Mesendoderm (in vitro differentiated cells): Measurements from ENCODE around the gene LRRC8B.

Experiments
- DNase-seq: peaks from one replicate; pipeline ENCODE4 v3.0.0; 2013
- H2AK5ac ChIP-seq: 2 replicates; pipeline ENCODE4 v1.6.1; 2013; ENCODE audit warnings: low read length, inconsistent platforms
- H2BK120ac ChIP-seq: 2 replicates; pipeline ENCODE4 v1.6.1; 2013; ENCODE audit warnings: low read depth, mild to moderate bottlenecking, low read length, moderate library complexity, mixed read lengths
- H2BK15ac ChIP-seq: replicated peaks from 2 replicates; pipeline ENCODE4 v1.6.1; 2013; ENCODE audit warnings: low read depth, mild to moderate bottlenecking, moderate library complexity
- H2BK5ac ChIP-seq: 2 replicates; pipeline ENCODE4 v1.6.1; 2013; ENCODE audit warnings: low read length, inconsistent platforms
- H3K18ac ChIP-seq: 2 replicates; pipeline ENCODE4 v1.6.1; 2013; ENCODE audit warnings: mild to moderate bottlenecking, low read length, mixed read lengths
- H3K23ac ChIP-seq: one replicate; pipeline ENCODE4 v1.6.1; 2013; ENCODE audit warnings: low read length
- H3K27ac ChIP-seq: 2 replicates; pipeline ENCODE4 v1.5.1; 2013; ENCODE audit warnings: low read depth, mild to moderate bottlenecking, inconsistent platforms, low read length, moderate library complexity
- H3K27me3 ChIP-seq: 2 replicates; pipeline ENCODE4 v1.6.1; 2013; ENCODE audit warnings: low read length, control low read depth, mild to moderate bottlenecking, inconsistent platforms; ENCODE audit not compliant: insufficient read depth, poor library complexity
- H3K36me3 ChIP-seq: 2 replicates; pipeline ENCODE4 v1.6.1; 2013; ENCODE audit warnings: low read length, inconsistent platforms; ENCODE audit not compliant: control insufficient read depth, insufficient read depth
- H3K4ac ChIP-seq: one replicate; pipeline ENCODE4 v1.6.1; 2013; ENCODE audit warnings: low read depth, mild to moderate bottlenecking, low read length, moderate library complexity
- H3K4me1 ChIP-seq: 2 replicates; pipeline ENCODE4 v1.6.1; 2013; ENCODE audit warnings: low read depth, low read length, inconsistent platforms; ENCODE audit not compliant: control insufficient read depth
- H3K4me2 ChIP-seq: 2 replicates; pipeline ENCODE4 v1.6.1; 2013; ENCODE audit warnings: low read length
- H3K4me3 ChIP-seq: 2 replicates; pipeline ENCODE4 v1.5.1; 2013; ENCODE audit warnings: mild to moderate bottlenecking, low read length
- H3K56ac ChIP-seq: one replicate; pipeline ENCODE4 v1.6.1; 2013; ENCODE audit warnings: low read length
- H3K79me1 ChIP-seq: 2 replicates; pipeline ENCODE4 v1.6.1; 2013; ENCODE audit warnings: low read length, inconsistent platforms
- H3K79me2 ChIP-seq: 2 replicates; pipeline ENCODE4 v1.6.1; 2013; ENCODE audit warnings: mild to moderate bottlenecking, low read length; ENCODE audit not compliant: control insufficient read depth, insufficient read depth
- H3K9ac ChIP-seq: 2 replicates; pipeline ENCODE4 v1.6.1; 2013; ENCODE audit warnings: low read length, inconsistent platforms
- H4K5ac ChIP-seq: one replicate; pipeline ENCODE4 v1.6.1; 2013; ENCODE audit warnings: low read length
- H4K8ac ChIP-seq: one replicate; pipeline ENCODE4 v1.6.1; 2013; ENCODE audit warnings: low read depth, mild to moderate bottlenecking, control low read depth, low read length, moderate library complexity
- WGBS: extraction: QIAGEN DNeasy Blood & Tissue Kit; methylation state at CpG from one replicate; pipeline ENCODE4 v1.1.7; 2013; ENCODE audit warnings: low lambda C conversion rate, missing lambda C conversion rate; ENCODE audit not compliant: insufficient coverage; ENCODE audit errors: extremely low coverage; 5-methylcytosine and 5-hydroxymethylcytosine counted together

LRRC8B gene

GRCh38 chr1:89598450-89599331 lies 74.1 kb downstream of the LRRC8B start:
- H3K4ac ChIP-seq = no peak overlapping the region
- H3K79me2 ChIP-seq = no peaks in the 10 kb centered on the region
- H3K4me1 ChIP-seq = no peaks in the 10 kb centered on the region
- no peak overlapping the region for H3K18ac ChIP-seq
- no peak overlapping the region for H3K4me2 ChIP-seq
- no peak overlapping the region for H3K56ac ChIP-seq
- no CpG with 5 or more reads among the region's 5 CpGs for WGBS
- H4K8ac ChIP-seq = no peak overlapping the region
- H2AK5ac ChIP-seq = no peak overlapping the region
- H2BK5ac ChIP-seq = no peak overlapping the region
- H3K9ac ChIP-seq = no peak overlapping the region
- H3K4me3 ChIP-seq = no peak overlapping the region
- H3K23ac ChIP-seq = no peak overlapping the region
- peak; percentile 63 for DNase-seq
- H3K79me1 ChIP-seq = no peaks in the 10 kb centered on the region
- no peaks in the 10 kb centered on the region for H3K36me3 ChIP-seq
- no peak overlapping the region for H3K27ac ChIP-seq
- H4K5ac ChIP-seq = no peak overlapping the region
- H3K27me3 ChIP-seq = no peaks in the 10 kb centered on the region
- no peak overlapping the region for H2BK120ac ChIP-seq
- no peak overlapping the region for H2BK15ac ChIP-seq

- WGBS = no CpG with 5 or more reads among the region's 2 CpGs
- no peaks in the 10 kb centered on the region for H3K79me1 ChIP-seq
- no peak overlapping the region for H4K8ac ChIP-seq
- H2BK15ac ChIP-seq = peak overlapping the region; percentile 59
- no peak overlapping the region for H4K5ac ChIP-seq
- no peak overlapping the region for H3K27ac ChIP-seq
- H3K18ac ChIP-seq = no peak overlapping the region
- no peak overlapping the region for H3K23ac ChIP-seq
- peak overlapping the region; percentile 1 for H3K9ac ChIP-seq
- H3K27me3 ChIP-seq = no peaks in the 10 kb centered on the region
- DNase-seq = no peak
- no peak overlapping the region for H3K4ac ChIP-seq
- H2BK120ac ChIP-seq = no peak overlapping the region
- H2AK5ac ChIP-seq = no peak overlapping the region
- H3K4me1 ChIP-seq = no peaks in the 10 kb centered on the region
- H2BK5ac ChIP-seq = no peak overlapping the region
- no peaks in the 10 kb centered on the region for H3K79me2 ChIP-seq
- H3K4me3 ChIP-seq = no peak overlapping the region
- no peak overlapping the region for H3K56ac ChIP-seq
- no peak overlapping the region for H3K4me2 ChIP-seq
- H3K36me3 ChIP-seq = no peaks in the 10 kb centered on the region
Observed at GRCh38 chr1:89599332-89599630, 74.7 kb downstream of the LRRC8B start.

- Histone ChIP-seq H4K8ac (no peak overlapping the region), H3K18ac (no peak overlapping the region), H3K79me1 (no peaks in the 10 kb centered on the region), H3K79me2 (no peaks in the 10 kb centered on the region), H3K27me3 (no peaks in the 10 kb centered on the region), H3K4me1 (no peaks in the 10 kb centered on the region), H3K9ac (no peak overlapping the region), H2AK5ac (no peak overlapping the region), H3K36me3 (no peaks in the 10 kb centered on the region), H2BK120ac (no peak overlapping the region), H2BK15ac (no peak overlapping the region), H3K56ac (no peak overlapping the region), H3K27ac (no peak overlapping the region), H3K4ac (no peak overlapping the region), H2BK5ac (no peak overlapping the region), H3K23ac (no peak overlapping the region), H3K4me3 (no peak overlapping the region), H3K4me2 (no peak overlapping the region), H4K5ac (no peak overlapping the region)
- no peak for DNase-seq
- no CpG with 5 or more reads among the region's 3 CpGs for WGBS
Observed at GRCh38 chr1:89600451-89601224, 76.0 kb downstream of the LRRC8B start.

GRCh38 chr1:89602871-89603404 lies 78.3 kb downstream of the LRRC8B start:
- Histone ChIP-seq H2AK5ac (no peak overlapping the region), H3K4me1 (peaks cover 2% of the 10 kb centered on the region), H4K8ac (no peak overlapping the region), H3K9ac (no peak overlapping the region), H3K27me3 (no peaks in the 10 kb centered on the region), H3K27ac (no peak overlapping the region), H3K79me2 (no peaks in the 10 kb centered on the region), H3K18ac (no peak overlapping the region), H2BK120ac (no peak overlapping the region), H2BK5ac (no peak overlapping the region), H3K79me1 (no peaks in the 10 kb centered on the region), H3K36me3 (no peaks in the 10 kb centered on the region), H3K4me3 (no peak overlapping the region), H4K5ac (no peak overlapping the region), H3K23ac (no peak overlapping the region), H3K56ac (no peak overlapping the region), H2BK15ac (no peak overlapping the region), H3K4ac (no peak overlapping the region), H3K4me2 (no peak overlapping the region)
- DNase-seq = no peak
- no CpG with 5 or more reads among the region's 6 CpGs for WGBS

GRCh38 chr1:89603651-89604413 lies 79.2 kb downstream of the LRRC8B start:
- H4K8ac ChIP-seq = no peak overlapping the region
- peaks cover 2% of the 10 kb centered on the region for H3K4me1 ChIP-seq
- no peak overlapping the region for H3K4me2 ChIP-seq
- no peak overlapping the region for H2AK5ac ChIP-seq
- no peak overlapping the region for H3K56ac ChIP-seq
- no peak overlapping the region for H3K4ac ChIP-seq
- no peak overlapping the region for H4K5ac ChIP-seq
- no peaks in the 10 kb centered on the region for H3K79me2 ChIP-seq
- no peak overlapping the region for H2BK120ac ChIP-seq
- H3K18ac ChIP-seq = no peak overlapping the region
- H3K79me1 ChIP-seq = no peaks in the 10 kb centered on the region
- no peak overlapping the region for H3K27ac ChIP-seq
- no peak overlapping the region for H2BK15ac ChIP-seq
- no peak overlapping the region for H2BK5ac ChIP-seq
- H3K23ac ChIP-seq = no peak overlapping the region
- no peak overlapping the region for H3K4me3 ChIP-seq
- no peak overlapping the region for H3K9ac ChIP-seq
- no peak for DNase-seq
- H3K36me3 ChIP-seq = no peaks in the 10 kb centered on the region
- no CpG with 5 or more reads among the region's 4 CpGs for WGBS
- no peaks in the 10 kb centered on the region for H3K27me3 ChIP-seq
